ENCODE measurements around the gene ITPR3. TPM values are rescaled to one million over a fixed set of nuclear protein-coding genes. Genes with fewer than 3 reads are reported as not detected.

The ITPR3 gene
- total RNA-seq, 1 experiment from 2014 or later, result 103 TPM

GRCh38 chr6:33667776-33668175 lies 46.7 kb downstream of the ITPR3 start:
- POLR2A ChIA-PET, result no interaction called here
- no peak overlapping the region for H3K4me2 ChIP-seq (ENCODE audit: low read length)
- H3K27ac ChIP-seq (ENCODE audit: low read depth, low read length), result no peak overlapping the region
- H4K20me1 ChIP-seq (ENCODE audit: insufficient read depth), result no peaks in the 10 kb centered on the region
- H3K79me2 ChIP-seq (ENCODE audit: insufficient read depth, low read length), result no peaks in the 10 kb centered on the region
- no peak overlapping the region for H3K4me3 ChIP-seq (replicated peaks in 1 of 2; ENCODE audit: low read depth in 1 of 2, low read length in 2 of 2)
- H3K9me2 ChIP-seq (ENCODE audit: insufficient read depth), result no peaks in the 10 kb centered on the region
- H3K36me3 ChIP-seq (ENCODE audit: control insufficient read depth in 1 of 2, insufficient read depth in 2 of 2, low read length in 2 of 2), result peaks cover 37 to 51% of the 10 kb centered on the region in 2 experiments; a peak in 3 of 4 replicates
- BruUV-seq (replicated peaks), result no TSS peak
- H2AFZ ChIP-seq (ENCODE audit: low read depth, low read length, poor library complexity, severe bottlenecking), result no peak overlapping the region
- no peak for TF ChIP-seq SIN3A (IDR thresholded peaks at IDR 0.05; ENCODE audit: low read depth)
- TF ChIP-seq EZH2 (IDR thresholded peaks at IDR 0.05), result no peak
- no peak for TF ChIP-seq POLR2A (IDR thresholded peaks at IDR 0.05; ENCODE audit: borderline replicate concordance, extremely low read depth, insufficient read depth, insufficient read length)
- TF ChIP-seq CEBPB (IDR thresholded peaks at IDR 0.05; ENCODE audit: low read depth), result no peak
- TF ChIP-seq, protein P1, sequence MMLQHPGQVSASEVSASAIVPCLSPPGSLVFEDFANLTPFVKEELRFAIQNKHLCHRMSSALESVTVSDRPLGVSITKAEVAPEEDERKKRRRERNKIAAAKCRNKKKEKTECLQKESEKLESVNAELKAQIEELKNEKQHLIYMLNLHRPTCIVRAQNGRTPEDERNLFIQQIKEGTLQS (IDR thresholded peaks at IDR 0.05), result no peak
- no peak for TF ChIP-seq POLR2AphosphoS5 (IDR thresholded peaks at IDR 0.05; ENCODE audit: low read depth, low read length)
- TF ChIP-seq SRF (IDR thresholded peaks at IDR 0.05; ENCODE audit: low read depth), result no peak
- TF ChIP-seq JUND (IDR thresholded peaks at IDR 0.05), result no peak
- no peak for DNase-seq (ENCODE audit: low read depth, low spot score)
- CTCF ChIA-PET, result interaction anchor here (0.6 kb wide), 1 partner anchor 255 kb away, joined by 3 read pairs; no protein-coding TSS in a partner anchor
- no peak overlapping the region for H3K9ac ChIP-seq (ENCODE audit: low read length)
- no peaks in the 10 kb centered on the region for H3K27me3 ChIP-seq (ENCODE audit: insufficient read depth, low read length)
- H3K9me3 ChIP-seq (ENCODE audit: control insufficient read depth in 1 of 2, insufficient read depth in 1 of 2, low read depth in 1 of 2, low read length in 2 of 2), result no peaks in the 10 kb centered on the region
- peaks cover 3 to 12% of the 10 kb centered on the region in 2 experiments; a peak in 1 of 4 replicates for H3K4me1 ChIP-seq (ENCODE audit: control insufficient read depth in 1 of 2, insufficient read depth in 2 of 2, low read length in 2 of 2)
- RAD21 ChIA-PET (ENCODE audit: low non-redundant PET in 1 of 2, low total read pairs in 2 of 2, uncharacterized antibody in 2 of 2, unreplicated experiment in 2 of 2), result no interaction called here
- intact Hi-C loops (cut with micrococcal nuclease), result no loop called here
- no peak for ATAC-seq

- peak overlapping the region; percentile 7; the same call in 1 of the 2 replicates for H3K4me2 ChIP-seq (ENCODE audit: low read length)
- H3K27ac ChIP-seq (ENCODE audit: low read depth, low read length), result no peak overlapping the region
- CTCF ChIA-PET, result no interaction called here
Measured at GRCh38 chr6:33668328-33668727, 47.2 kb downstream of the ITPR3 start.

More at GRCh38 chr6:33668328-33668727, 47.2 kb downstream of the ITPR3 start:
- intact Hi-C loops (cut with micrococcal nuclease), result no loop called here
- H3K36me3 ChIP-seq (ENCODE audit: control insufficient read depth in 1 of 2, insufficient read depth in 2 of 2, low read length in 2 of 2), result peaks cover 35 to 51% of the 10 kb centered on the region in 2 experiments; a peak in 3 of 4 replicates
- TF ChIP-seq POLR2A (IDR thresholded peaks at IDR 0.05; ENCODE audit: borderline replicate concordance, extremely low read depth, insufficient read depth, insufficient read length), result no peak
- TF ChIP-seq CTCF (IDR thresholded peaks at IDR 0.05 in 2 of 3, conservative IDR thresholded peaks at IDR 0.05 in 1 of 3; ENCODE audit: borderline replicate concordance in 1 of 3, insufficient read depth in 1 of 3, low read depth in 2 of 3, low read length in 2 of 3), result no peak
- TF ChIP-seq YY1 (IDR thresholded peaks at IDR 0.05; ENCODE audit: extremely low read depth, insufficient replicate concordance, low read depth, low read length), result no peak
- no peak for TF ChIP-seq POLR2AphosphoS5 (IDR thresholded peaks at IDR 0.05; ENCODE audit: low read depth, low read length)
- no peak for TF ChIP-seq JUND (IDR thresholded peaks at IDR 0.05)
- TF ChIP-seq SP1 (IDR thresholded peaks at IDR 0.05; ENCODE audit: low read depth), result no peak
- TF ChIP-seq CBX3 (IDR thresholded peaks at IDR 0.05; ENCODE audit: low read depth), result no peak
- TF ChIP-seq, protein P1 (IDR thresholded peaks at IDR 0.05), result no peak
- TF ChIP-seq EZH2 (IDR thresholded peaks at IDR 0.05), result no peak
- H3K9ac ChIP-seq (ENCODE audit: low read length), result no peak overlapping the region
- RAD21 ChIA-PET (ENCODE audit: low non-redundant PET in 1 of 2, low total read pairs in 2 of 2, uncharacterized antibody in 2 of 2, unreplicated experiment in 2 of 2), result no interaction called here
- POLR2A ChIA-PET, result no interaction called here
- H2AFZ ChIP-seq (ENCODE audit: low read depth, low read length, poor library complexity, severe bottlenecking), result no peak overlapping the region
- H3K79me2 ChIP-seq (ENCODE audit: insufficient read depth, low read length), result no peaks in the 10 kb centered on the region
- BruUV-seq (replicated peaks), result no TSS peak
- H3K9me2 ChIP-seq (ENCODE audit: insufficient read depth), result no peaks in the 10 kb centered on the region
- H3K27me3 ChIP-seq (ENCODE audit: insufficient read depth, low read length), result no peaks in the 10 kb centered on the region
- DNase-seq (ENCODE audit: low read depth, low spot score) (no peak), ATAC-seq (no peak)
- H3K4me1 ChIP-seq (ENCODE audit: control insufficient read depth in 1 of 2, insufficient read depth in 2 of 2, low read length in 2 of 2), result peaks cover 3 to 12% of the 10 kb centered on the region in 2 experiments; a peak in 1 of 4 replicates
- no peaks in the 10 kb centered on the region for H3K9me3 ChIP-seq (ENCODE audit: control insufficient read depth in 1 of 2, insufficient read depth in 1 of 2, low read depth in 1 of 2, low read length in 2 of 2)
- H3K4me3 ChIP-seq (replicated peaks in 1 of 2; ENCODE audit: low read depth in 1 of 2, low read length in 2 of 2), result no peak overlapping the region
- no peaks in the 10 kb centered on the region for H4K20me1 ChIP-seq (ENCODE audit: insufficient read depth)
